ENCODE measurements around the gene DOCK10. TPM values are rescaled to one million over a fixed set of nuclear protein-coding genes. Genes with fewer than 3 reads are reported as not detected.

DOCK10 gene
- total and polyA plus RNA-seq, 8 donors: 0.89 to 33.8 (median 3.2) TPM

GRCh38 chr2:224909885-224910573, 132.2 kb downstream of the DOCK10 start:
- H3K4me3 ChIP-seq: no peak overlapping the region
- peaks cover 8 to 21% (median 12%) of the 10 kb centered on the region in 4 donors for H3K4me1 ChIP-seq
- TF ChIP-seq CTCF (IDR thresholded peaks at IDR 0.05): no peak
- TF ChIP-seq POLR2AphosphoS5 (IDR thresholded peaks at IDR 0.05): no peak
- TF ChIP-seq EP300 (IDR thresholded peaks at IDR 0.05): no peak
- no peak for TF ChIP-seq POLR2A (IDR thresholded peaks at IDR 0.05)
- intact Hi-C loops (cut with DNase I; ENCODE audit: low total_unique reads): loop anchor here (10.0 kb wide), 1 partner anchor 75 kb away; no protein-coding TSS in a partner anchor
- peak; percentile 35 to 82 for DNase-seq
- no peaks in the 10 kb centered on the region for H3K36me3 ChIP-seq
- H3K27ac ChIP-seq: peak overlapping the region in 4 of 5 donors; percentile 13 to 55 (median 50)
- no peaks in the 10 kb centered on the region for H3K9me3 ChIP-seq
- WGBS, 5 donors: 8 to 20% (median 9%) methylated on average over 5 of the region's 5 CpGs
- H3K27me3 ChIP-seq: no peaks in the 10 kb centered on the region

- no peak for TF ChIP-seq CTCF (IDR thresholded peaks at IDR 0.05)
- no peak for TF ChIP-seq EP300 (IDR thresholded peaks at IDR 0.05)
- TF ChIP-seq POLR2AphosphoS5 (IDR thresholded peaks at IDR 0.05): no peak
- TF ChIP-seq POLR2A (IDR thresholded peaks at IDR 0.05): no peak
- intact Hi-C loops (cut with DNase I; ENCODE audit: low total_unique reads): no loop called here
- Histone ChIP-seq H3K4me3 (no peak overlapping the region), H3K36me3 (no peaks in the 10 kb centered on the region), H3K27ac (no peak overlapping the region), H3K9me3 (no peaks in the 10 kb centered on the region), H3K27me3 (no peaks in the 10 kb centered on the region), H3K4me1 (peaks cover 8 to 21% (median 12%) of the 10 kb centered on the region in 4 donors)
- DNase-seq: no peak
- whole genome bisulfite sequencing, 5 donors: 66 to 83% (median 77%) methylated on average over 2 of the region's 2 CpGs
These were observed 133.4 kb downstream of the DOCK10 start for GRCh38 chr2:224908818-224909217.

GRCh38 chr2:224904381-224904780, 137.9 kb downstream of the DOCK10 start:
- no peaks in the 10 kb centered on the region for H3K9me3 ChIP-seq
- 30 to 59% (median 50%) methylated on average over 1 of the region's 1 CpG for WGBS, 5 donors
- H3K27ac ChIP-seq: no peak overlapping the region
- H3K36me3 ChIP-seq: no peaks in the 10 kb centered on the region
- H3K27me3 ChIP-seq: no peaks in the 10 kb centered on the region
- no peak for TF ChIP-seq CTCF (IDR thresholded peaks at IDR 0.05)
- no peak for TF ChIP-seq POLR2AphosphoS5 (IDR thresholded peaks at IDR 0.05)
- TF ChIP-seq POLR2A (IDR thresholded peaks at IDR 0.05): no peak
- DNase-seq: no peak
- H3K4me3 ChIP-seq: no peak overlapping the region
- intact Hi-C loops (cut with DNase I; ENCODE audit: low total_unique reads): no loop called here
- peaks cover 0 to 1% (median 0%) of the 10 kb centered on the region in 4 donors for H3K4me1 ChIP-seq

- Histone ChIP-seq H3K4me1 (no peaks in the 10 kb centered on the region), H3K27ac (no peak overlapping the region), H3K4me3 (no peak overlapping the region), H3K36me3 (no peaks in the 10 kb centered on the region), H3K9me3 (no peaks in the 10 kb centered on the region), H3K27me3 (no peaks in the 10 kb centered on the region)
- no peak for DNase-seq
- 93 to 98% (median 94%) methylated on average over 1 of the region's 1 CpG for WGBS, 5 donors
- intact Hi-C loops (cut with DNase I; ENCODE audit: low total_unique reads): no loop called here
- TF ChIP-seq POLR2AphosphoS5 (IDR thresholded peaks at IDR 0.05): no peak
- TF ChIP-seq EP300 (IDR thresholded peaks at IDR 0.05): no peak
- no peak for TF ChIP-seq POLR2A (IDR thresholded peaks at IDR 0.05)
- TF ChIP-seq CTCF (IDR thresholded peaks at IDR 0.05): no peak
These were observed 138.6 kb downstream of the DOCK10 start for GRCh38 chr2:224903621-224904020.

Measured in stomach (tissue), 9 donors.